Dendritic cell treated with granulocyte-macrophage colony-stimulating factor and Interleukin-4, amounts not matched to agents 40 ng/mL and 50 ng/mL, for 4 days (primary cell): Measurements from ENCODE around the gene FTO.
"Not testable (repeated sequence)": the region's sequence is repeated elsewhere in the genome, so short reads cannot be mapped to it uniquely, and the experiment has no call there.

ENCODE experiments used
- H3K27ac Mint-ChIP-seq: one replicate; pipeline ENCODE4 v1.8.0; 2022; ENCODE audit warnings: mild to moderate bottlenecking, mixed read lengths
- H3K27me3 Mint-ChIP-seq: one replicate; pipeline ENCODE4 v1.8.0; 2022; ENCODE audit warnings: mild to moderate bottlenecking, mixed read lengths
- H3K36me3 Mint-ChIP-seq: one replicate; pipeline ENCODE4 v1.8.0; 2022; ENCODE audit warnings: low read depth, mixed read lengths
- H3K4me1 Mint-ChIP-seq: one replicate; pipeline ENCODE4 v1.8.0; 2022; ENCODE audit warnings: low read depth, mixed read lengths
- H3K4me3 Mint-ChIP-seq: one replicate; pipeline ENCODE4 v1.8.0; 2022; ENCODE audit warnings: mild to moderate bottlenecking, moderate library complexity, mixed read lengths
- H3K9me3 Mint-ChIP-seq: one replicate; pipeline ENCODE4 v1.8.0; 2022; ENCODE audit warnings: mixed read lengths
- intact Hi-C: fragments of 100-400 bp; cut with micrococcal nuclease; formaldehyde crosslinking; loops from one replicate; pipeline ENCODE4 v1.15.0; 2022

Gene FTO

GRCh38 chr16:54174201-54174600 is 470.2 kb downstream of the FTO start:
- H3K9me3 Mint-ChIP-seq = no peaks in the 10 kb centered on the region
- H3K4me1 Mint-ChIP-seq = peaks cover 9% of the 10 kb centered on the region
- peaks cover 5% of the 10 kb centered on the region for H3K27me3 Mint-ChIP-seq
- no peak overlapping the region for H3K27ac Mint-ChIP-seq
- intact Hi-C loops = no loop called here
- H3K36me3 Mint-ChIP-seq = no peaks in the 10 kb centered on the region
- H3K4me3 Mint-ChIP-seq = no peak overlapping the region

GRCh38 chr16:54174750-54175149 is 470.8 kb downstream of the FTO start:
- intact Hi-C loops = no loop called here
- Mint-ChIP-seq H3K4me3 (no peak overlapping the region), H3K27ac (no peak overlapping the region), H3K9me3 (no peaks in the 10 kb centered on the region), H3K27me3 (peaks cover 5% of the 10 kb centered on the region), H3K4me1 (peaks cover 9% of the 10 kb centered on the region), H3K36me3 (no peaks in the 10 kb centered on the region)

GRCh38 chr16:54175169-54175551 is 471.2 kb downstream of the FTO start:
- H3K9me3 Mint-ChIP-seq = no peaks in the 10 kb centered on the region

GRCh38 chr16:54175552-54176375 is 471.8 kb downstream of the FTO start:
- H3K36me3 Mint-ChIP-seq = no peaks in the 10 kb centered on the region
- no peaks in the 10 kb centered on the region for H3K9me3 Mint-ChIP-seq
- no peak overlapping the region for H3K4me3 Mint-ChIP-seq
- H3K27me3 Mint-ChIP-seq = peaks cover 5% of the 10 kb centered on the region
- H3K4me1 Mint-ChIP-seq = peaks cover 9% of the 10 kb centered on the region
- no peak overlapping the region for H3K27ac Mint-ChIP-seq
- intact Hi-C loops = no loop called here

More at GRCh38 chr16:54175169-54175551, 471.2 kb downstream of the FTO start:
- intact Hi-C loops = no loop called here
- H3K4me1 Mint-ChIP-seq = peaks cover 9% of the 10 kb centered on the region
- H3K36me3 Mint-ChIP-seq = no peaks in the 10 kb centered on the region
- no peak overlapping the region for H3K4me3 Mint-ChIP-seq
- H3K27me3 Mint-ChIP-seq = peaks cover 5% of the 10 kb centered on the region
- no peak overlapping the region for H3K27ac Mint-ChIP-seq

GRCh38 chr16:54176376-54176901 is 472.5 kb downstream of the FTO start:
- intact Hi-C loops = no loop called here
- Mint-ChIP-seq H3K9me3 (no peaks in the 10 kb centered on the region), H3K36me3 (no peaks in the 10 kb centered on the region), H3K4me3 (peak overlapping the region; percentile 27), H3K4me1 (peaks cover 9% of the 10 kb centered on the region), H3K27me3 (peaks cover 5% of the 10 kb centered on the region), H3K27ac (no peak overlapping the region)

GRCh38 chr16:54177052-54177861 is 473.3 kb downstream of the FTO start:
- no peak overlapping the region for H3K4me3 Mint-ChIP-seq
- H3K4me1 Mint-ChIP-seq = peaks cover 9% of the 10 kb centered on the region
- intact Hi-C loops = no loop called here
- H3K27me3 Mint-ChIP-seq = peaks cover 1% of the 10 kb centered on the region
- H3K27ac Mint-ChIP-seq = no peak overlapping the region
- no peaks in the 10 kb centered on the region for H3K36me3 Mint-ChIP-seq
- H3K9me3 Mint-ChIP-seq = no peaks in the 10 kb centered on the region

GRCh38 chr16:54177862-54178477 is 474.0 kb downstream of the FTO start:
- intact Hi-C loops = no loop called here
- Mint-ChIP-seq H3K4me1 (peaks cover 9% of the 10 kb centered on the region), H3K4me3 (no peak overlapping the region), H3K36me3 (no peaks in the 10 kb centered on the region), H3K9me3 (no peaks in the 10 kb centered on the region), H3K27ac (no peak overlapping the region), H3K27me3 (peaks cover 1% of the 10 kb centered on the region)

- intact Hi-C loops = no loop called here
- Mint-ChIP-seq H3K27ac (no peak overlapping the region), H3K4me1 (peaks cover 9% of the 10 kb centered on the region), H3K27me3 (no peaks in the 10 kb centered on the region), H3K36me3 (no peaks in the 10 kb centered on the region), H3K9me3 (no peaks in the 10 kb centered on the region), H3K4me3 (no peak overlapping the region)
Measured at GRCh38 chr16:54178478-54178976, 474.6 kb downstream of the FTO start.

GRCh38 chr16:54180421-54181359 is 476.7 kb downstream of the FTO start:
- peaks cover 9% of the 10 kb centered on the region for H3K4me1 Mint-ChIP-seq
- no peak overlapping the region for H3K27ac Mint-ChIP-seq
- intact Hi-C loops = no loop called here
- no peaks in the 10 kb centered on the region for H3K27me3 Mint-ChIP-seq
- H3K4me3 Mint-ChIP-seq = no peak overlapping the region
- no peaks in the 10 kb centered on the region for H3K36me3 Mint-ChIP-seq
- H3K9me3 Mint-ChIP-seq = no peaks in the 10 kb centered on the region

GRCh38 chr16:54181683-54182329 is 477.9 kb downstream of the FTO start:
- intact Hi-C loops, H3K4me3 Mint-ChIP-seq, H3K4me1 Mint-ChIP-seq, H3K36me3 Mint-ChIP-seq, H3K27ac Mint-ChIP-seq, H3K27me3 Mint-ChIP-seq, H3K9me3 Mint-ChIP-seq: not testable (repeated sequence)

- no peak overlapping the region for H3K27ac Mint-ChIP-seq
- H3K27me3 Mint-ChIP-seq = no peaks in the 10 kb centered on the region
- H3K36me3 Mint-ChIP-seq = no peaks in the 10 kb centered on the region
- no peaks in the 10 kb centered on the region for H3K4me1 Mint-ChIP-seq
- H3K9me3 Mint-ChIP-seq = no peaks in the 10 kb centered on the region
- intact Hi-C loops = no loop called here
- H3K4me3 Mint-ChIP-seq = no peak overlapping the region
Measured at GRCh38 chr16:54185045-54185444, 481.1 kb downstream of the FTO start.

- no peak overlapping the region for H3K27ac Mint-ChIP-seq
Measured at GRCh38 chr16:54191163-54191562, 487.2 kb downstream of the FTO start.

GRCh38 chr16:54191592-54191991 is 487.6 kb downstream of the FTO start:
- Mint-ChIP-seq H3K4me1 (no peaks in the 10 kb centered on the region), H3K27me3 (no peaks in the 10 kb centered on the region), H3K9me3 (no peaks in the 10 kb centered on the region), H3K4me3 (no peak overlapping the region), H3K36me3 (no peaks in the 10 kb centered on the region), H3K27ac (no peak overlapping the region)
- intact Hi-C loops = no loop called here

More at GRCh38 chr16:54191163-54191562, 487.2 kb downstream of the FTO start:
- H3K36me3 Mint-ChIP-seq = no peaks in the 10 kb centered on the region
- intact Hi-C loops = no loop called here
- H3K4me3 Mint-ChIP-seq = no peak overlapping the region
- H3K27me3 Mint-ChIP-seq = no peaks in the 10 kb centered on the region
- H3K9me3 Mint-ChIP-seq = no peaks in the 10 kb centered on the region
- H3K4me1 Mint-ChIP-seq = no peaks in the 10 kb centered on the region
